ENCODE results near the gene NR6A1. TPM values are rescaled to one million over a fixed set of nuclear protein-coding genes. Genes with fewer than 3 reads are reported as not detected.

The NR6A1 gene
- total and polyA plus RNA-seq, 4 experiments from 2014 or later: 0.06 TPM; not detected in 3

GRCh38 chr9:124802426-124802825 is 31.3 kb upstream of the NR6A1 start:
- Histone ChIP-seq H3K4me1 (ENCODE audit: insufficient read depth, low read length) (no peaks in the 10 kb centered on the region), H3K4me3 (ENCODE audit: low read length in 2 of 2) (no peak overlapping the region), H3K27ac (ENCODE audit: low read depth, low read length) (no peak overlapping the region), H3K36me3 (ENCODE audit: insufficient read depth, low read length) (no peaks in the 10 kb centered on the region), H3K27me3 (ENCODE audit: insufficient read depth, low read length) (no peaks in the 10 kb centered on the region), H3K9me3 (ENCODE audit: control insufficient read depth in 1 of 2, low read length in 2 of 2) (no peaks in the 10 kb centered on the region)
- Mint-ChIP-seq H3K4me1 (no peaks in the 10 kb centered on the region), H3K4me3 (no peak overlapping the region), H3K27me3 (peaks cover 0 to 4% of the 10 kb centered on the region in 2 donors), H3K9me3 (no peaks in the 10 kb centered on the region), H3K36me3 (no peaks in the 10 kb centered on the region), H3K27ac (no peak overlapping the region)
- CTCF ChIA-PET (ENCODE audit: partially characterized antibody): no interaction called here
- intact Hi-C loops (cut with micrococcal nuclease): no loop called here
- POLR2A ChIA-PET (ENCODE audit: partially characterized antibody): no interaction called here
- DNase-seq: no peak

- H3K27ac ChIP-seq (ENCODE audit: low read depth, low read length): no peak overlapping the region
- Mint-ChIP-seq H3K27me3 (peaks cover 0 to 8% of the 10 kb centered on the region in 2 donors), H3K36me3 (no peaks in the 10 kb centered on the region), H3K27ac (peak overlapping the region in 1 of 7 donors; percentile 11), H3K4me1 (no peaks in the 10 kb centered on the region), H3K9me3 (no peaks in the 10 kb centered on the region), H3K4me3 (no peak overlapping the region)
- H3K9me3 ChIP-seq (ENCODE audit: control insufficient read depth in 1 of 2, low read length in 2 of 2): no peaks in the 10 kb centered on the region
- intact Hi-C loops (cut with micrococcal nuclease): no loop called here
- H3K36me3 ChIP-seq (ENCODE audit: insufficient read depth, low read length): no peaks in the 10 kb centered on the region
- ChIA-PET CTCF (ENCODE audit: partially characterized antibody) (no interaction called here), POLR2A (ENCODE audit: partially characterized antibody) (no interaction called here)
- H3K4me3 ChIP-seq (ENCODE audit: low read length in 2 of 2): no peak overlapping the region
- no peaks in the 10 kb centered on the region for H3K4me1 ChIP-seq (ENCODE audit: insufficient read depth, low read length)
- H3K27me3 ChIP-seq (ENCODE audit: insufficient read depth, low read length): no peaks in the 10 kb centered on the region
- DNase-seq: no peak
These were observed 30.2 kb upstream of the NR6A1 start for GRCh38 chr9:124801356-124801755.

DNA sequence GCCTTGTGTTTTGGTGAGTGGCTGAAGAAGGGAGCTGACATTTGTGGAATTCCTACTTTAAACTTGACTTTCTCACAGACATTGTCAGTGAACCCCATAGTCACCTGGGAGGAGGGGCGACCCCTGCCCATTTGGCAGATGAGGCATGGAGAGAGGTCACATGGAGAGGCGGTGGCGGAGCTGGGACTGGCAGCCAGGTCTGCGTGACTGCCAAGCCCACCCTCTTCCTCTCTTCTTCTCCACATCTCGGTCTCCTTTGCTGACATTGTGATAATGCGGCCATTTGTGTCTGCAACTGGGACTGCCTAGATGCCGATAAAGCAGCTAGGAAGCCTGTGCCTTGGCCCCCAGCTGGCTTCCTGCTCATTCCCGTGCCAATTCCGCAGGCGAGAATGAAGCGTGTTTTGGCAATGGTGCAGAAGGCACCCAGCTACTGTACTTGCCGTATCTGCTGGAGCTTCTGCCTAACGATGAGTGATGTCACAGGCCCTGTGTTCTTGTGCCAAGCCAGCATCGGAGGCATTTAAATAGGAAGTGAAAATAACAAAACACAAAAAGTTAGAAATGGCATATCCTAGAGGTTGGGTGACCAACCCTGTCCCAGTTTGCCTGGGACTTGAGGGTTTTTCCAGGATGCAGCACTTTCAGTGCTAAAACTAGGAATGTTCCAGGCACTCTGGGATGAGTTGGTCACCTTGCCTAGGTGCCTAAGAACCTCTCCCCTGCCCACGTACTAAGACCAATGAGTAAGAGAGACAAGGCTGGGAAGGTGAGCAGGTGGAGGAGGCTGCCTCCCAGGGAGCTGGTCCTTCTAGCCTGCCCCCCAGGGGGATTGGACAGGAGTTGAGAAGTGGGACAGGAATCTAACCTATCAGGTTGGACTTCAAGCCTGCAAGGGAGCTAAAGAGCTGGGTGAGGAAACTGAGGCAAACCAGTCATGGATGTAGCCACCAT is 29.5 kb upstream of the NR6A1 start:
- no peaks in the 10 kb centered on the region for H3K9me3 Mint-ChIP-seq
- POLR2A ChIA-PET (ENCODE audit: partially characterized antibody): no interaction called here
- no peak for DNase-seq
- Histone ChIP-seq H3K4me1 (ENCODE audit: insufficient read depth, low read length) (no peaks in the 10 kb centered on the region), H3K27me3 (ENCODE audit: insufficient read depth, low read length) (no peaks in the 10 kb centered on the region), H3K36me3 (ENCODE audit: insufficient read depth, low read length) (no peaks in the 10 kb centered on the region), H3K9me3 (ENCODE audit: control insufficient read depth in 1 of 2, low read length in 2 of 2) (no peaks in the 10 kb centered on the region), H3K27ac (ENCODE audit: low read depth, low read length) (no peak overlapping the region), H3K4me3 (ENCODE audit: low read length in 2 of 2) (no peak overlapping the region)
- H3K36me3 Mint-ChIP-seq: no peaks in the 10 kb centered on the region
- peaks cover 0 to 8% of the 10 kb centered on the region in 2 donors for H3K27me3 Mint-ChIP-seq
- no peaks in the 10 kb centered on the region for H3K4me1 Mint-ChIP-seq
- no peak overlapping the region for H3K27ac Mint-ChIP-seq
- intact Hi-C loops (cut with micrococcal nuclease): no loop called here
- H3K4me3 Mint-ChIP-seq: no peak overlapping the region
- CTCF ChIA-PET (ENCODE audit: partially characterized antibody): interaction anchor here (1.1 kb wide), 1 partner anchor 22 kb away, joined by 3 read pairs; no protein-coding TSS in a partner anchor

GRCh38 chr9:124799274-124800006 is 28.3 kb upstream of the NR6A1 start:
- no peak overlapping the region for H3K27ac Mint-ChIP-seq
- Histone ChIP-seq H3K4me3 (ENCODE audit: low read length in 2 of 2) (no peak overlapping the region), H3K4me1 (ENCODE audit: insufficient read depth, low read length) (no peaks in the 10 kb centered on the region), H3K27me3 (ENCODE audit: insufficient read depth, low read length) (no peaks in the 10 kb centered on the region), H3K27ac (ENCODE audit: low read depth, low read length) (no peak overlapping the region), H3K9me3 (ENCODE audit: control insufficient read depth in 1 of 2, low read length in 2 of 2) (no peaks in the 10 kb centered on the region), H3K36me3 (ENCODE audit: insufficient read depth, low read length) (no peaks in the 10 kb centered on the region)
- no peaks in the 10 kb centered on the region for H3K9me3 Mint-ChIP-seq
- ChIA-PET POLR2A (ENCODE audit: partially characterized antibody) (no interaction called here), CTCF (ENCODE audit: partially characterized antibody) (interaction anchor here (1.1 kb wide), 1 partner anchor 23 kb away, joined by 3 read pairs; no protein-coding TSS in a partner anchor)
- no peak for DNase-seq
- intact Hi-C loops (cut with micrococcal nuclease): no loop called here
- H3K27me3 Mint-ChIP-seq: peaks cover 0 to 8% of the 10 kb centered on the region in 2 donors
- no peak overlapping the region for H3K4me3 Mint-ChIP-seq
- H3K36me3 Mint-ChIP-seq: no peaks in the 10 kb centered on the region
- no peaks in the 10 kb centered on the region for H3K4me1 Mint-ChIP-seq

GRCh38 chr9:124797343-124798103 is 26.4 kb upstream of the NR6A1 start:
- Histone ChIP-seq H3K4me3 (ENCODE audit: low read length in 2 of 2) (no peak overlapping the region), H3K9me3 (ENCODE audit: control insufficient read depth in 1 of 2, low read length in 2 of 2) (no peaks in the 10 kb centered on the region), H3K36me3 (ENCODE audit: insufficient read depth, low read length) (no peaks in the 10 kb centered on the region), H3K27ac (ENCODE audit: low read depth, low read length) (no peak overlapping the region), H3K4me1 (ENCODE audit: insufficient read depth, low read length) (no peaks in the 10 kb centered on the region), H3K27me3 (ENCODE audit: insufficient read depth, low read length) (no peaks in the 10 kb centered on the region)
- no peaks in the 10 kb centered on the region for H3K4me1 Mint-ChIP-seq
- H3K36me3 Mint-ChIP-seq: no peaks in the 10 kb centered on the region
- H3K27me3 Mint-ChIP-seq: peaks cover 1 to 8% of the 10 kb centered on the region in 2 donors
- POLR2A ChIA-PET (ENCODE audit: partially characterized antibody): no interaction called here
- no peak overlapping the region for H3K27ac Mint-ChIP-seq
- CTCF ChIA-PET (ENCODE audit: partially characterized antibody): interaction anchor here (1.1 kb wide), 1 partner anchor 56 kb away, joined by 3 read pairs; the partner anchor contains the start of gene WDR38
- no peaks in the 10 kb centered on the region for H3K9me3 Mint-ChIP-seq
- intact Hi-C loops (cut with micrococcal nuclease): no loop called here
- H3K4me3 Mint-ChIP-seq: no peak overlapping the region
- no peak for DNase-seq

DNA sequence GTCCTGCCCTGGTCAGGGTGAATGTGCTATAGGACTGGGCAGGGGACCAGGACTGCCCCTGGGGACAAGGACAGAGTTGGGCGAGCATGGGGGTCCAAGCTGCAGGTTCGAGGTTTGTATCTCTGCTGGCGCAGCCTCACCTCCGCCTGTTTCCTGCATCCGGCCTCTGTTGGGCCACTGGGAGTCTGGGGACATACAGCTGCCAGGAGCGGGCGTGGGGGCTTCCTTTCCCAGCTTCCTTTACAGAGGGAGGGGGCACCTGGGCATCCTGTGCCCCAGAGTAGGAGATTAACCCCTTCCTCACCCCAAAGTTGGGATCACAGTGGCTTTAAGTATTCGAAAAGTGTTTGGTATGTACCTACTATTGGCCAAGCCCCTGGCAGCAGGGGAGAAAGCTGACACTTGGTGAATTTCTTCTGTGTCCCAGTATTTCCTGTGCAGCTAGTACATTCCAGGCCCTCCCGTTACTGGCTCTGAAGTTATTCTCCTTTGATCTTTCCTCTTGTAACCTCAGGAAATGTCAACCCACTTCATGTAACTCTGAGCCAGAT is 24.8 kb upstream of the NR6A1 start:
- Mint-ChIP-seq H3K9me3 (no peaks in the 10 kb centered on the region), H3K4me1 (no peaks in the 10 kb centered on the region), H3K36me3 (no peaks in the 10 kb centered on the region), H3K4me3 (no peak overlapping the region), H3K27ac (no peak overlapping the region), H3K27me3 (peaks cover 1 to 8% of the 10 kb centered on the region in 2 donors)
- Histone ChIP-seq H3K27ac (ENCODE audit: low read depth, low read length) (no peak overlapping the region), H3K36me3 (ENCODE audit: insufficient read depth, low read length) (no peaks in the 10 kb centered on the region), H3K4me3 (ENCODE audit: low read length in 2 of 2) (no peak overlapping the region), H3K9me3 (ENCODE audit: control insufficient read depth in 1 of 2, low read length in 2 of 2) (no peaks in the 10 kb centered on the region), H3K4me1 (ENCODE audit: insufficient read depth, low read length) (no peaks in the 10 kb centered on the region), H3K27me3 (ENCODE audit: insufficient read depth, low read length) (no peaks in the 10 kb centered on the region)
- POLR2A ChIA-PET (ENCODE audit: partially characterized antibody): interaction anchor here (0.7 kb wide), 1 partner anchor 330 kb away, joined by 3 read pairs; no protein-coding TSS in a partner anchor
- intact Hi-C loops (cut with micrococcal nuclease): no loop called here
- DNase-seq: no peak
- CTCF ChIA-PET (ENCODE audit: partially characterized antibody): interaction anchor here (1.5 kb wide), 1 partner anchor 21 kb away, joined by 6 read pairs; no protein-coding TSS in a partner anchor
